GM19372 (cell line): ENCODE measurements around the gene PRSS35.
"Not testable (repeated sequence)": the region's sequence is repeated elsewhere in the genome, so short reads cannot be mapped to it uniquely, and the experiment has no call there.

Source experiments
- ATAC-seq: cut with Tn5 transposase; IDR thresholded peaks from one replicate; pipeline ENCODE4 v1.9.1; 2021; ENCODE audit warnings: mild to moderate bottlenecking, low read depth, moderate library complexity; ENCODE audit not compliant: unreplicated experiment

The PRSS35 gene

GRCh38 chr6:83511901-83512681 is at the start of gene PRSS35:
Gene PRSS35 (plus strand): TSS chr6:83512534. CDS start chr6:83523442, 10,908 bp downstream.
- ATAC-seq: peak; percentile 60

- no peak for ATAC-seq
Observed at GRCh38 chr6:83463886-83464285, 48.4 kb upstream of the PRSS35 start.

GRCh38 chr6:83464381-83465140 is 47.8 kb upstream of the PRSS35 start:
- ATAC-seq: no peak

- no peak for ATAC-seq
Observed at GRCh38 chr6:83466328-83466727, 46.0 kb upstream of the PRSS35 start.

GRCh38 chr6:83467620-83468036 is 44.7 kb upstream of the PRSS35 start:
- no peak for ATAC-seq

GRCh38 chr6:83470001-83470400 is 42.3 kb upstream of the PRSS35 start:
- ATAC-seq: no peak

GRCh38 chr6:83470587-83470986 is 41.7 kb upstream of the PRSS35 start:
- no peak for ATAC-seq

GRCh38 chr6:83472767-83473166 is 39.6 kb upstream of the PRSS35 start:
- no peak for ATAC-seq

- no peak for ATAC-seq
Observed at GRCh38 chr6:83474309-83474708, 38.0 kb upstream of the PRSS35 start.

- ATAC-seq: no peak
Observed at GRCh38 chr6:83476971-83477370, 35.4 kb upstream of the PRSS35 start.

GRCh38 chr6:83479389-83479788 is 32.9 kb upstream of the PRSS35 start:
- no peak for ATAC-seq

GRCh38 chr6:83480470-83480869 is 31.9 kb upstream of the PRSS35 start:
- no peak for ATAC-seq

- not testable (repeated sequence) for ATAC-seq
Observed at GRCh38 chr6:83481938-83482337, 30.4 kb upstream of the PRSS35 start.

GRCh38 chr6:83488448-83488847 is 23.9 kb upstream of the PRSS35 start:
- ATAC-seq: no peak

- ATAC-seq: no peak
Observed at GRCh38 chr6:83488861-83489260, 23.5 kb upstream of the PRSS35 start.

- ATAC-seq: no peak
Observed at GRCh38 chr6:83490217-83490807, 22.0 kb upstream of the PRSS35 start.

GRCh38 chr6:83505356-83505755 is 7.0 kb upstream of the PRSS35 start:
- ATAC-seq: no peak

- ATAC-seq: no peak
Observed at GRCh38 chr6:83509441-83509840, 2.9 kb upstream of the PRSS35 start.

- ATAC-seq: no peak
Observed at GRCh38 chr6:83510791-83511190, 1.5 kb upstream of the PRSS35 start.

- ATAC-seq: no peak
Observed at GRCh38 chr6:83511266-83511665, 1.1 kb upstream of the PRSS35 start.

GRCh38 chr6:83514466-83514865 is 2.1 kb downstream of the PRSS35 start:
- no peak for ATAC-seq
